Hepatocyte (in vitro differentiated cells): ENCODE data around the gene P4HTM. TPM values are rescaled to one million over a fixed set of nuclear protein-coding genes. Genes with fewer than 3 reads are reported as not detected.

ENCODE experiments used
- DNase-seq: peaks from one replicate; pipeline ENCODE4 v3.0.0-alpha.2; 2016; ENCODE audit warnings: low spot score
- H2AFZ ChIP-seq: fragments of 200-600 bp; sonication (generic); 2 replicates; pipeline ENCODE4 v1.6.0; 2016; ENCODE audit warnings: antibody characterized with exemption, mild to moderate bottlenecking
- H3K27ac ChIP-seq: fragments of 200-600 bp; sonication (generic); 2 replicates; pipeline ENCODE4 v1.5.1; 2016; ENCODE audit warnings: mild to moderate bottlenecking
- H3K27me3 ChIP-seq: fragments of 200-600 bp; sonication (generic); 2 replicates; pipeline ENCODE4 v1.6.1; 2016
- H3K36me3 ChIP-seq: fragments of 200-600 bp; sonication (generic); replicated peaks from 2 replicates; pipeline ENCODE4 v1.5.1; 2016; ENCODE audit warnings: low read depth; ENCODE audit not compliant: insufficient read depth
- H3K4me1 ChIP-seq: fragments of 200-600 bp; sonication (generic); 2 replicates; pipeline ENCODE4 v1.5.1; 2016; ENCODE audit warnings: mild to moderate bottlenecking, moderate library complexity; ENCODE audit not compliant: insufficient read depth
- H3K4me2 ChIP-seq: fragments of 200-600 bp; sonication (generic); 2 replicates; pipeline ENCODE4 v1.6.0; 2016
- H3K4me3 ChIP-seq: fragments of 200-600 bp; sonication (generic); 2 replicates; pipeline ENCODE4 v1.5.1; 2016; ENCODE audit warnings: mild to moderate bottlenecking
- H3K79me2 ChIP-seq: fragments of 200-600 bp; sonication (generic); 2 replicates; pipeline ENCODE4 v1.6.0; 2017; ENCODE audit warnings: mild to moderate bottlenecking
- H3K9me2 ChIP-seq: fragments of 200-600 bp; sonication (generic); replicated peaks from 2 replicates; pipeline ENCODE4 v1.6.0; 2017; ENCODE audit warnings: mild to moderate bottlenecking; ENCODE audit not compliant: insufficient read depth
- H3K9me3 ChIP-seq: fragments of 200-600 bp; sonication (generic); 2 replicates; pipeline ENCODE4 v1.5.1; 2016; ENCODE audit warnings: low read depth, mild to moderate bottlenecking
- H4K20me1 ChIP-seq: fragments of 200-600 bp; sonication (generic); 2 replicates; pipeline ENCODE4 v1.6.0; 2016; ENCODE audit warnings: mild to moderate bottlenecking; ENCODE audit not compliant: insufficient read depth, poor library complexity, severe bottlenecking
- EZH2 ChIP-seq: fragments of 200-600 bp; sonication (generic); IDR thresholded peaks from 2 replicates; pipeline ENCODE4 v1.6.1; 2016; ENCODE audit warnings: antibody characterized with exemption, mild to moderate bottlenecking, borderline replicate concordance
- EZH2phosphoT487 ChIP-seq: fragments of 200-600 bp; sonication (generic); IDR thresholded peaks from one replicate; pipeline ENCODE4 v1.6.1; 2018; ENCODE audit warnings: antibody characterized with exemption, mild to moderate bottlenecking, low read depth, moderate library complexity; ENCODE audit not compliant: unreplicated experiment, severe bottlenecking
- WGBS: methylation state at CpG from one replicate; pipeline ENCODE4 v1.1.6; 2016; ENCODE audit warnings: low lambda C conversion rate; ENCODE audit errors: missing lambda C conversion rate; 5-methylcytosine and 5-hydroxymethylcytosine counted together
- polyA plus RNA-seq: library from polyadenylated mRNA; unstranded; fragments of >200 nt; fragmentation: Nextera tagmentation; extraction: Ambion mirVana; gene quantifications from 2 replicates; pipeline ENCODE4 v1.2.1, GENCODE V29; 2016
- total RNA-seq: library from RNA; depleted of rRNA; stranded (reverse); fragments of >200 nt; gene quantifications from 2 replicates; pipeline ENCODE4 v1.2.3, GENCODE V29; 2014
- TF ChIP-seq, protein P1 (sequence below): fragments of 200-600 bp; sonication (generic); IDR thresholded peaks from 2 replicates; pipeline ENCODE4 v1.5.1; 2016; ENCODE audit warnings: antibody characterized with exemption, mild to moderate bottlenecking; ENCODE audit not compliant: poor library complexity

P4HTM gene
- total and polyA plus RNA-seq, 2 experiments from 2014 or later, result 42.5 to 85.3 TPM

GRCh38 chr3:49017971-49018706 lies 28.1 kb downstream of the P4HTM start, which contains the start of gene DALRD3:
TSS of gene DALRD3 (minus strand) at chr3:49018580. CDS start at chr3:49018564, 16 bp downstream.
- TF ChIP-seq EZH2, result no peak
- no peak for TF ChIP-seq EZH2phosphoT487
- TF ChIP-seq, protein P1, sequence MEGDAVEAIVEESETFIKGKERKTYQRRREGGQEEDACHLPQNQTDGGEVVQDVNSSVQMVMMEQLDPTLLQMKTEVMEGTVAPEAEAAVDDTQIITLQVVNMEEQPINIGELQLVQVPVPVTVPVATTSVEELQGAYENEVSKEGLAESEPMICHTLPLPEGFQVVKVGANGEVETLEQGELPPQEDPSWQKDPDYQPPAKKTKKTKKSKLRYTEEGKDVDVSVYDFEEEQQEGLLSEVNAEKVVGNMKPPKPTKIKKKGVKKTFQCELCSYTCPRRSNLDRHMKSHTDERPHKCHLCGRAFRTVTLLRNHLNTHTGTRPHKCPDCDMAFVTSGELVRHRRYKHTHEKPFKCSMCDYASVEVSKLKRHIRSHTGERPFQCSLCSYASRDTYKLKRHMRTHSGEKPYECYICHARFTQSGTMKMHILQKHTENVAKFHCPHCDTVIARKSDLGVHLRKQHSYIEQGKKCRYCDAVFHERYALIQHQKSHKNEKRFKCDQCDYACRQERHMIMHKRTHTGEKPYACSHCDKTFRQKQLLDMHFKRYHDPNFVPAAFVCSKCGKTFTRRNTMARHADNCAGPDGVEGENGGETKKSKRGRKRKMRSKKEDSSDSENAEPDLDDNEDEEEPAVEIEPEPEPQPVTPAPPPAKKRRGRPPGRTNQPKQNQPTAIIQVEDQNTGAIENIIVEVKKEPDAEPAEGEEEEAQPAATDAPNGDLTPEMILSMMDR, result no peak
- H3K9me3 ChIP-seq, result no peaks in the 10 kb centered on the region
- no peaks in the 10 kb centered on the region for H3K9me2 ChIP-seq
- H3K4me3 ChIP-seq, result peak within 1 kb of the TSS; percentile 75
- H3K27me3 ChIP-seq, result no peaks in the 10 kb centered on the region
- peak; percentile 85 for DNase-seq
- peak within 1 kb of the TSS; percentile 96 for H3K4me2 ChIP-seq
- peaks cover 28% of the 10 kb centered on the region for H4K20me1 ChIP-seq
- H3K4me1 ChIP-seq, result peaks cover 35% of the 10 kb centered on the region
- no peaks in the 10 kb centered on the region for H3K36me3 ChIP-seq
- peaks cover 47% of the 10 kb centered on the region for H3K79me2 ChIP-seq
- H2AFZ ChIP-seq, result peak within 1 kb of the TSS; percentile 85
- 2% methylated on average over 82 of the region's 85 CpGs for WGBS
- H3K27ac ChIP-seq, result peak within 1 kb of the TSS; percentile 96

GRCh38 chr3:49018707-49019006 lies 28.6 kb downstream of the P4HTM start:
- H3K27me3 ChIP-seq, result no peaks in the 10 kb centered on the region
- H3K4me1 ChIP-seq, result peaks cover 37% of the 10 kb centered on the region
- DNase-seq, result no peak
- TF ChIP-seq EZH2 (no peak), EZH2phosphoT487 (no peak)
- TF ChIP-seq, protein P1, result no peak
- H3K9me2 ChIP-seq, result no peaks in the 10 kb centered on the region
- H3K36me3 ChIP-seq, result no peaks in the 10 kb centered on the region
- peak overlapping the region; percentile 96 for H3K4me2 ChIP-seq
- peak overlapping the region; percentile 85 for H2AFZ ChIP-seq
- peak overlapping the region; percentile 75 for H3K4me3 ChIP-seq
- WGBS, result 7% methylated on average over 18 of the region's 18 CpGs
- peak overlapping the region; percentile 96 for H3K27ac ChIP-seq
- no peaks in the 10 kb centered on the region for H3K9me3 ChIP-seq
- H3K79me2 ChIP-seq, result peaks cover 47% of the 10 kb centered on the region
- peaks cover 23% of the 10 kb centered on the region for H4K20me1 ChIP-seq

DNA sequence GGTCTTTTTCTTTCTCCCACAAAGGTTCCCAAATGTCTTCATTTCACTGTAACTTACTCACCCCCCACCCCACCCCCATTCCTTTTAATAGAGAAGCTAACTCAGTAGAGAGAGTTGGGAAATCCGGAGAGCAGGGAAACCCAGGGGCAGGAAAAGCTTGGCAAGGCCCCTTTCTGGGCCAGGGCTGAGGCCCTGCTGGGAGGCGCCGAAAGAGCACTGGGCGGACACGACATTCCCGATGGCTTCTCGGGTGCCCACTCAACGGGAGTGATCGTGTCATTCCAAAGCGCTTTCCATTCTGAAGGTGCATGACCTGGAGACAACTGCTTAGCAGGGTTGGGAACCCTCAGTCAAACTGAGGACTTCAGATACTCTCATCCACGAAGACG lies 29.9 kb downstream of the P4HTM start:
- Histone ChIP-seq H3K4me2 (peak overlapping the region; percentile 96), H2AFZ (no peak overlapping the region), H3K27ac (peak overlapping the region; percentile 96), H3K9me2 (no peaks in the 10 kb centered on the region), H3K9me3 (no peaks in the 10 kb centered on the region), H3K79me2 (peaks cover 54% of the 10 kb centered on the region), H3K4me1 (peaks cover 37% of the 10 kb centered on the region), H4K20me1 (peaks cover 12% of the 10 kb centered on the region), H3K36me3 (no peaks in the 10 kb centered on the region), H3K27me3 (no peaks in the 10 kb centered on the region), H3K4me3 (peak overlapping the region; percentile 67)
- 40% methylated on average over 12 of the region's 12 CpGs for WGBS
- no peak for DNase-seq
- no peak for TF ChIP-seq EZH2
- no peak for TF ChIP-seq EZH2phosphoT487
- TF ChIP-seq, protein P1, result no peak
